Common myeloid progenitor, CD34-positive (primary cell): ENCODE results near the gene OASL.

Experiments
- CTCF ChIA-PET: fragments of 350-600 bp; sonication (Branson Sonifier 250); formaldehyde crosslinking; loops from one replicate; lab custom pipeline; 2021; ENCODE audit warnings: antibody characterized with exemption; lab: Charles Lee
- POLR2A ChIA-PET: fragments of 350-600 bp; sonication (Branson Sonifier 250); formaldehyde crosslinking; loops from one replicate; lab custom pipeline; 2021; ENCODE audit warnings: antibody characterized with exemption; lab: Charles Lee
- DNase-seq, 3 donors: peaks; one replicate each; pipeline versions ENCODE4 v3.0.0 to v3.0.0-alpha.2; 2013
- H3K27ac ChIP-seq, 2 experiments: 1 replicate in 1 of 2; 2 replicates in 1 of 2; pipeline ENCODE4 v1.7.0; 2013; ENCODE audit warnings: inconsistent platforms in 2 of 2, low read length in 2 of 2, mild to moderate bottlenecking in 2 of 2, low read depth in 1 of 2, moderate library complexity in 1 of 2; ENCODE audit not compliant: severe bottlenecking in 2 of 2, insufficient read depth in 1 of 2, poor library complexity in 1 of 2
- H3K27me3 ChIP-seq, 5 experiments: replicated peaks in 2 of 5; 1 replicate in 3 of 5; 2 replicates in 2 of 5; pipeline versions ENCODE4 v1.6.1 to v1.7.0; 2013; ENCODE audit warnings: low read length in 4 of 5, mild to moderate bottlenecking in 2 of 5, moderate library complexity in 2 of 5, inconsistent platforms in 1 of 5; ENCODE audit not compliant: insufficient read depth in 5 of 5, control insufficient read depth in 4 of 5
- H3K36me3 ChIP-seq, 4 experiments: 1 replicate in 2 of 4; 2 replicates in 2 of 4; pipeline versions ENCODE4 v1.6.1 to v1.7.0; 2013; ENCODE audit warnings: low read length in 3 of 4, control low read depth in 1 of 4, mild to moderate bottlenecking in 1 of 4; ENCODE audit not compliant: control insufficient read depth in 4 of 4, insufficient read depth in 4 of 4
- H3K4me1 ChIP-seq, 4 experiments: 1 replicate in 3 of 4; 2 replicates in 1 of 4; pipeline versions ENCODE4 v1.6.1 to v1.7.1; 2013; ENCODE audit warnings: low read length in 3 of 4, mild to moderate bottlenecking in 3 of 4, control low read depth in 1 of 4, inconsistent platforms in 1 of 4, moderate library complexity in 1 of 4; ENCODE audit not compliant: control insufficient read depth in 4 of 4, insufficient read depth in 4 of 4; ENCODE audit errors: control extremely low read depth in 1 of 4
- H3K4me3 ChIP-seq, 7 experiments: 1 replicate in 4 of 7; 2 replicates in 3 of 7; pipeline versions ENCODE4 v1.5.1 to v1.7.0; 2013; ENCODE audit warnings: mild to moderate bottlenecking in 7 of 7, low read length in 6 of 7, moderate library complexity in 6 of 7, inconsistent platforms in 2 of 7, low read depth in 2 of 7, control low read depth in 1 of 7; ENCODE audit not compliant: insufficient read depth in 4 of 7, control insufficient read depth in 1 of 7; ENCODE audit errors: extremely low read depth in 1 of 7
- H3K9me3 ChIP-seq, 5 experiments: 1 replicate in 4 of 5; 2 replicates in 1 of 5; pipeline versions ENCODE4 v1.6.1 to v1.7.1; 2013; ENCODE audit warnings: low read length in 4 of 5, mild to moderate bottlenecking in 2 of 5, inconsistent platforms in 1 of 5, low read depth in 1 of 5, moderate library complexity in 1 of 5; ENCODE audit not compliant: control insufficient read depth in 4 of 5, insufficient read depth in 2 of 5; ENCODE audit errors: control extremely low read depth in 1 of 5
- WGBS: methylation state at CpG from one replicate; pipeline ENCODE4 v1.1.5; 2013; ENCODE audit not compliant: insufficient coverage; 5-methylcytosine and 5-hydroxymethylcytosine counted together

OASL gene

DNA sequence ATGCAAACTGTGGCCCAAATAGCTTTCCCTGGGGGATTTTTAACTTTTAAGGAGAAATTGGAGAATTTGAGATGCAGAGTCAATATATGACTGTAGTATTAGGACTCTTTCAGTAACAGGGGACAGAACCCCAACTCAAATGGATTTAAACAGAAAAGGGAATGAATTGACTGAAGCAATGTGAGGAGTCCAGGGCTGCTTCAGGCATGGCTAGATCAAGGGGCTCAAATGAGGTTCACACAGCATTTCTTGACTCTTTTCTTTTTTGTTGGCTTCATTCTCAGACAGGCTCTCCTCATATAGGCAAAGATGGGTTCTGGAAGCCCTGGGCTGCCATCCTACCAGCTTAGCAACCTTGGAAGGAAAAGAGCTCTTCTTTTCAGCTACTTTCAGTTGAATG, 47.1 kb downstream of the OASL start:
- Histone ChIP-seq H3K36me3 (no peaks in the 10 kb centered on the region), H3K9me3 (no peaks in the 10 kb centered on the region), H3K27me3 (no peaks in the 10 kb centered on the region), H3K4me3 (no peak overlapping the region), H3K4me1 (no peaks in the 10 kb centered on the region), H3K27ac (no peak overlapping the region)
- ChIA-PET CTCF (interaction anchor here (0.7 to 1.0 kb wide), 2 partner anchors 9 to 19 kb away, joined by 3 read pairs; no protein-coding TSS in a partner anchor), POLR2A (no interaction called here)
- DNase-seq, result no peak

DNA sequence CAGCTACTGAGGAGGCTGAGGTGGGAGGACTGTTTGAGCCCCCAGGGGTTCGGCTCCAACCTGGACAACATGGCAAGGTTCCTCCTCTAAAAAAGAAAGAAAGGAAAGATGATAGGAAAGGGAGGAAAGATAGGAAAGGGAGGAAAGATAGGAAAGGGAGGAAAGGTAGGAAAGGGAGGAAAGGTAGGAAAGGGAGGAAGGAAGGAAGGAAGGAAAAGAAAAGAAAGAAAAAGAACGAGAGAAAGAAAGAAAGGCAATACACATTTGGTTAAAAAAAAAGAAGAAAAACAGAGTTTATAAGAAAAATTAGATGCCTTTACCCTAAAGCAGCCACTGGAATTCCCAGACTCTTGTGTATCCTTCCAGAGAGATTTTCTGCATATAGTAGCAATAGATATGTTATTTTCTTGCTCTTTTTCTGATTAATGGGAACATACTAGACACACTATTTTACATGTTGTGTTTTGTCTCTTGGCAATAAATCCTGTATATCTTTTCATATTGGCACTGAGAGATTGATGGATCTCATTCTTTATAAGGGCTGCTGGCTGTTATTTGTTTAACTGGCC, 48.5 kb downstream of the OASL start:
- H3K4me1 ChIP-seq, result no peaks in the 10 kb centered on the region
- H3K27ac ChIP-seq, result no peak overlapping the region
- no peaks in the 10 kb centered on the region for H3K36me3 ChIP-seq
- CTCF ChIA-PET, result interaction anchor here (0.9 kb wide), 1 partner anchor 35 kb away, joined by 3 read pairs; no protein-coding TSS in a partner anchor
- WGBS, result 67% methylated on average over 1 of the region's 2 CpGs
- no peak for DNase-seq
- H3K9me3 ChIP-seq, result no peaks in the 10 kb centered on the region
- no peak overlapping the region for H3K4me3 ChIP-seq
- H3K27me3 ChIP-seq, result no peaks in the 10 kb centered on the region
- POLR2A ChIA-PET, result interaction anchor here (0.7 kb wide), 1 partner anchor 11 kb away, joined by 3 read pairs; no protein-coding TSS in a partner anchor

GRCh38 chr12:120989687-120990086, 49.4 kb downstream of the OASL start:
- Histone ChIP-seq H3K27me3 (no peaks in the 10 kb centered on the region), H3K4me1 (no peaks in the 10 kb centered on the region), H3K9me3 (no peaks in the 10 kb centered on the region), H3K36me3 (no peaks in the 10 kb centered on the region), H3K27ac (no peak overlapping the region), H3K4me3 (no peak overlapping the region)
- 92% methylated on average over 3 of the region's 3 CpGs for WGBS
- CTCF ChIA-PET, result interaction anchor here (0.9 kb wide), 2 partner anchors 10 to 72 kb away, joined by 3 read pairs; no protein-coding TSS in a partner anchor
- POLR2A ChIA-PET, result no interaction called here
- DNase-seq, result no peak

- ChIA-PET CTCF (interaction anchor here (0.9 kb wide), 1 partner anchor 73 kb away, joined by 3 read pairs; no protein-coding TSS in a partner anchor), POLR2A (no interaction called here)
- Histone ChIP-seq H3K27me3 (no peaks in the 10 kb centered on the region), H3K27ac (no peak overlapping the region), H3K4me1 (no peaks in the 10 kb centered on the region), H3K4me3 (no peak overlapping the region), H3K36me3 (no peaks in the 10 kb centered on the region), H3K9me3 (no peaks in the 10 kb centered on the region)
- 93% methylated on average over 5 of the region's 17 CpGs for WGBS
- no peak for DNase-seq
These were observed 50.4 kb downstream of the OASL start for GRCh38 chr12:120988658-120989057.

- 100% methylated on average over 3 of the region's 4 CpGs for WGBS
- CTCF ChIA-PET, result no interaction called here
These were observed 50.8 kb downstream of the OASL start for GRCh38 chr12:120988234-120988633.

DNA sequence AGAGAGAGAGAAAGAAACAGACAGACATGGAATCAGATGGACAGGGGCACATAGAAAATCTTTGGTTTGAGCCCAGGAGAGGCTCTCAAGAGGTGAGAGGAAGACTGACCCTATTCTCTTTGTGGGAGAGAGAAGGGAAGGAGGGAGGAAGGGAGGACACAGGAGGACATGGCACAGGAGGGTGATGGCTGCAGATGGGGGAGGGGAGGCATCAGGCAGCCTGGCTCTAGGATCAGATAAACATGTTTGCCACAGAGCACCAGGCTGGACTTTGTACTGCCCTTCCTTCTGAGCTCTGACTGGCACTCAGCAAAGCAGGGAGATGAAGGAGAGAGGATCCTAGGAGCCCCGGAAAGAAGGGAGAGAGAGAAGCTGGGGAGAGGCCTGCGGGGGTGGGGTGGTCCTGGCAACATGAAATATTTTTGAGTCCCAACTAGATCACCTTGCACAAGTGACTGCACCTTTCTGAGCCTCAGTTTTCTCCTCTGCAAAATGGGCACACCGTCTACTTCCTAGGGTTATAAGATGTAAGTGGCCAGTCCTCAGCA, 54.6 kb downstream of the OASL start:
- Histone ChIP-seq H3K4me3 (no peak overlapping the region), H3K27me3 (no peaks in the 10 kb centered on the region), H3K4me1 (no peaks in the 10 kb centered on the region), H3K27ac (no peak overlapping the region), H3K9me3 (no peaks in the 10 kb centered on the region), H3K36me3 (no peaks in the 10 kb centered on the region)
- no peak for DNase-seq
- 100% methylated on average over 1 of the region's 3 CpGs for WGBS
- POLR2A ChIA-PET, result interaction anchor here (0.6 kb wide), 1 partner anchor 70 kb away, joined by 4 read pairs; no protein-coding TSS in a partner anchor
- CTCF ChIA-PET, result interaction anchor here (0.5 to 1.8 kb wide), 4 partner anchors 12 to 337 kb away, joined by 3 to 5 read pairs (median 3); no protein-coding TSS in a partner anchor

More at GRCh38 chr12:120988234-120988633, 50.8 kb downstream of the OASL start:
- no peak for DNase-seq
- Histone ChIP-seq H3K4me1 (no peaks in the 10 kb centered on the region), H3K27me3 (no peaks in the 10 kb centered on the region), H3K9me3 (no peaks in the 10 kb centered on the region), H3K27ac (no peak overlapping the region), H3K36me3 (no peaks in the 10 kb centered on the region), H3K4me3 (no peak overlapping the region)
- POLR2A ChIA-PET, result no interaction called here

GRCh38 chr12:120983759-120984158, 55.3 kb downstream of the OASL start:
- DNase-seq, result no peak
- H3K9me3 ChIP-seq, result no peaks in the 10 kb centered on the region
- no peaks in the 10 kb centered on the region for H3K36me3 ChIP-seq
- WGBS, result 94% methylated on average over 4 of the region's 4 CpGs
- POLR2A ChIA-PET, result no interaction called here
- no peaks in the 10 kb centered on the region for H3K27me3 ChIP-seq
- H3K4me3 ChIP-seq, result no peak overlapping the region
- H3K4me1 ChIP-seq, result no peaks in the 10 kb centered on the region
- H3K27ac ChIP-seq, result no peak overlapping the region
- CTCF ChIA-PET, result interaction anchor here (0.6 to 1.5 kb wide), 4 partner anchors 8 to 75 kb away, joined by 3 to 6 read pairs (median 3); no protein-coding TSS in a partner anchor
